ENCODE data around the gene PLCB3. TPM values are rescaled to one million over a fixed set of nuclear protein-coding genes. Genes with fewer than 3 reads are reported as not detected.

PLCB3 gene
- total and polyA plus RNA-seq, 2 of the 13 experiments (the other 11 are each of a cell fraction or from before 2014, with no cell fraction given) = 7.5 to 13.8 TPM

GRCh38 chr11:64317961-64318765 lies 66.8 kb downstream of the PLCB3 start, which contains the start of gene PRDX5 (continued):
- TF ChIP-seq PCBP1 (IDR thresholded peaks at IDR 0.05; ENCODE audit: borderline replicate concordance, low read depth, low read length) (no peak), NFIB (CRISPR knock-in tag; IDR thresholded peaks at IDR 0.05; ENCODE audit: borderline replicate concordance) (no peak), ZNF343 (CRISPR knock-in tag; IDR thresholded peaks at IDR 0.05) (0 out of 2 replicates have a peak, but pooled peaks have one; percentile 77), NCOA2 (CRISPR knock-in tag; IDR thresholded peaks at IDR 0.05) (no peak), HOXA3 (CRISPR knock-in tag; IDR thresholded peaks at IDR 0.05) (peak; percentile 50; the same call in 1 of the 2 replicates), ZNF253 (CRISPR knock-in tag; IDR thresholded peaks at IDR 0.05; ENCODE audit: borderline replicate concordance) (no peak), ZNF333 (CRISPR knock-in tag; IDR thresholded peaks at IDR 0.05; ENCODE audit: borderline replicate concordance) (no peak), KLF16 (CRISPR knock-in tag; IDR thresholded peaks at IDR 0.05) (no peak; a peak in 1 of 4 replicates), LCORL (IDR thresholded peaks at IDR 0.05) (no peak), LCORL (CRISPR knock-in tag; IDR thresholded peaks at IDR 0.05) (peak; percentile 89), POLR2G (IDR thresholded peaks at IDR 0.05; ENCODE audit: low read depth, low read length) (0 out of 2 replicates have a peak, but pooled peaks have one; percentile 15), RAD51 (IDR thresholded peaks at IDR 0.05; ENCODE audit: borderline replicate concordance) (no peak), MEIS1 (CRISPR knock-in tag; IDR thresholded peaks at IDR 0.05; ENCODE audit: borderline replicate concordance) (peak; percentile 61; the same call in 1 of the 2 replicates), NR1H2 (CRISPR knock-in tag; IDR thresholded peaks at IDR 0.05; ENCODE audit: borderline replicate concordance, low read depth) (no peak; the same call in 1 of the 2 replicates), ATF2 (CRISPR knock-in tag; IDR thresholded peaks at IDR 0.05) (no peak), MIER3 (CRISPR knock-in tag; IDR thresholded peaks at IDR 0.05; ENCODE audit: borderline replicate concordance) (0 out of 2 replicates have a peak, but pooled peaks have one; percentile 16), SALL2 (CRISPR knock-in tag; IDR thresholded peaks at IDR 0.05) (peak; percentile 40; the same call in 1 of the 2 replicates), POGZ (CRISPR knock-in tag; IDR thresholded peaks at IDR 0.05) (no peak; the same call in 1 of the 2 replicates), FOXM1 (CRISPR knock-in tag; IDR thresholded peaks at IDR 0.05) (0 out of 2 replicates have a peak, but pooled peaks have one; percentile 21), ZKSCAN8 (CRISPR knock-in tag; IDR thresholded peaks at IDR 0.05; ENCODE audit: borderline replicate concordance) (no peak), HNRNPUL1 (IDR thresholded peaks at IDR 0.05; ENCODE audit: low read depth, low read length) (no peak), REPIN1 (CRISPR knock-in tag; IDR thresholded peaks at IDR 0.05; ENCODE audit: borderline replicate concordance, low read depth) (0 out of 2 replicates have a peak, but pooled peaks have one; percentile 4), TCF7L2 (IDR thresholded peaks at IDR 0.05; ENCODE audit: low read depth, low read length) (no peak), ZNF678 (CRISPR knock-in tag; IDR thresholded peaks at IDR 0.05) (peak; percentile 81; the same call in 1 of the 2 replicates), NCOA1 (CRISPR knock-in tag; IDR thresholded peaks at IDR 0.05) (peak; percentile 28; the same call in 1 of the 2 replicates), ZBTB7B (CRISPR knock-in tag; IDR thresholded peaks at IDR 0.05) (no peak)
- TF ChIP-seq, protein P1, sequence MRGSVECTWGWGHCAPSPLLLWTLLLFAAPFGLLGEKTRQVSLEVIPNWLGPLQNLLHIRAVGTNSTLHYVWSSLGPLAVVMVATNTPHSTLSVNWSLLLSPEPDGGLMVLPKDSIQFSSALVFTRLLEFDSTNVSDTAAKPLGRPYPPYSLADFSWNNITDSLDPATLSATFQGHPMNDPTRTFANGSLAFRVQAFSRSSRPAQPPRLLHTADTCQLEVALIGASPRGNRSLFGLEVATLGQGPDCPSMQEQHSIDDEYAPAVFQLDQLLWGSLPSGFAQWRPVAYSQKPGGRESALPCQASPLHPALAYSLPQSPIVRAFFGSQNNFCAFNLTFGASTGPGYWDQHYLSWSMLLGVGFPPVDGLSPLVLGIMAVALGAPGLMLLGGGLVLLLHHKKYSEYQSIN (CRISPR knock-in tag; IDR thresholded peaks at IDR 0.05; ENCODE audit: borderline replicate concordance) = no peak
- TF ChIP-seq, protein P2, sequence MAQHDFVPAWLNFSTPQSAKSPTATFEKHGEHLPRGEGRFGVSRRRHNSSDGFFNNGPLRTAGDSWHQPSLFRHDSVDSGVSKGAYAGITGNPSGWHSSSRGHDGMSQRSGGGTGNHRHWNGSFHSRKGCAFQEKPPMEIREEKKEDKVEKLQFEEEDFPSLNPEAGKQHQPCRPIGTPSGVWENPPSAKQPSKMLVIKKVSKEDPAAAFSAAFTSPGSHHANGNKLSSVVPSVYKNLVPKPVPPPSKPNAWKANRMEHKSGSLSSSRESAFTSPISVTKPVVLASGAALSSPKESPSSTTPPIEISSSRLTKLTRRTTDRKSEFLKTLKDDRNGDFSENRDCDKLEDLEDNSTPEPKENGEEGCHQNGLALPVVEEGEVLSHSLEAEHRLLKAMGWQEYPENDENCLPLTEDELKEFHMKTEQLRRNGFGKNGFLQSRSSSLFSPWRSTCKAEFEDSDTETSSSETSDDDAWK (CRISPR knock-in tag; IDR thresholded peaks at IDR 0.05) = no peak
